ENCODE data around the gene HOGA1.

HOGA1 gene

DNA sequence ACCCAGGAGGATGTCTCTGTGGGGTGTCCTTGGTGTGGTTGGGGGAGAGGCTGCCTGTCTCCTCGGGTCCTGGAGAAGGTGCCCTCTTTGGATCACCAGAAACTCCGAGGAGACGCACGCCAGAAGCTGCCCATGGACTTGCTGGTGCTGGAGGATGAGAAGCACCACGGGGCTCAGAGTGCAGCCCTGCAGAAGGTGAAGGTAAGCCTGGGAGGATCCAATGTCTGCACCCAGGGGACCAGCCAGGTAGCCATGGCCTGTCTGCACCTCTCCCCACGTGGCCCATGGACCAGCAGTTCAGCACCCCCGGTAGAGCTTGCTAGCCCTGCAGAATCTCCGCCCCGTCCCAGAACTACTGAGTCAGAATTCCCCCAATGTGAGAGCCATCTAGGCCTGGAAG lies 6.5 kb upstream of the HOGA1 start:
- H3K4me3 ChIP-seq (ENCODE audit: low read length): no peak overlapping the region
- H3K36me3 ChIP-seq (ENCODE audit: insufficient read depth, low read length): no peaks in the 10 kb centered on the region
- H3K4me1 ChIP-seq (ENCODE audit: insufficient read depth, low read length): no peaks in the 10 kb centered on the region
- H3K27me3 ChIP-seq (ENCODE audit: insufficient read depth, low read length): peaks cover 3% of the 10 kb centered on the region
- H3K9me3 ChIP-seq (ENCODE audit: low read length): no peaks in the 10 kb centered on the region
- no peak overlapping the region for H2AFZ ChIP-seq (ENCODE audit: low read depth, low read length)

DNA sequence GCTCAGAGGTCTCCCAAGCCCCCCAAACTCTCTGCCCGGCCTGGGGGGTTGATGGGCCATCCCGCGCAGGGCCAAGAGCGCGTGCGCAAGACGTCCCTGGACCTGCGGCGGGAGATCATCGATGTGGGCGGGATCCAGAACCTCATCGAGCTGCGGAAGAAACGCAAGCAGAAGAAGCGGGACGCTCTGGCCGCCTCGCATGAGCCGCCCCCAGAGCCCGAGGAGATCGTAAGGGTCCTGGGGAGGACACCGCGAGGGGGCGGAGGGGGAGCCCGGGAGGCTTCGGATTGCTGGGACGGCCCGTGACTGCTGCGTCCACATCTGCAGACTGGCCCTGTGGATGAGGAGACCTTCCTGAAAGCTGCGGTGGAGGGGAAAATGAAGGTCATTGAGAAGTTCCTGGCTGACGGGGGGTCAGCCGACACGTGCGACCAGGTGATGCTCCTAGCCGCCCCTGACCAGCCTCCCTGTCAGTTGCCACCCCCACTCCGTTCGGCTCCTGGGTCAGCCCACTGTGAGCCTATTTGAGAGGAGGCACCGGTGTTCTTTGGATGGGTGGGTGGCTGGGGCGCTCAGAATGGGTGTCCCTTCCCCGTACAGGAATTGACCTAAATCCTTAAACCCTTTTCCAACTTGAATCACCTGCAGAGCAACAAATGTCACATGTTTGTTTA lies 5.9 kb upstream of the HOGA1 start:
- Histone ChIP-seq H3K4me3 (ENCODE audit: low read length) (no peak overlapping the region), H3K36me3 (ENCODE audit: insufficient read depth, low read length) (no peaks in the 10 kb centered on the region), H3K4me1 (ENCODE audit: insufficient read depth, low read length) (no peaks in the 10 kb centered on the region), H2AFZ (ENCODE audit: low read depth, low read length) (no peak overlapping the region), H3K27me3 (ENCODE audit: insufficient read depth, low read length) (peaks cover 3% of the 10 kb centered on the region), H3K9me3 (ENCODE audit: low read length) (no peaks in the 10 kb centered on the region)

DNA sequence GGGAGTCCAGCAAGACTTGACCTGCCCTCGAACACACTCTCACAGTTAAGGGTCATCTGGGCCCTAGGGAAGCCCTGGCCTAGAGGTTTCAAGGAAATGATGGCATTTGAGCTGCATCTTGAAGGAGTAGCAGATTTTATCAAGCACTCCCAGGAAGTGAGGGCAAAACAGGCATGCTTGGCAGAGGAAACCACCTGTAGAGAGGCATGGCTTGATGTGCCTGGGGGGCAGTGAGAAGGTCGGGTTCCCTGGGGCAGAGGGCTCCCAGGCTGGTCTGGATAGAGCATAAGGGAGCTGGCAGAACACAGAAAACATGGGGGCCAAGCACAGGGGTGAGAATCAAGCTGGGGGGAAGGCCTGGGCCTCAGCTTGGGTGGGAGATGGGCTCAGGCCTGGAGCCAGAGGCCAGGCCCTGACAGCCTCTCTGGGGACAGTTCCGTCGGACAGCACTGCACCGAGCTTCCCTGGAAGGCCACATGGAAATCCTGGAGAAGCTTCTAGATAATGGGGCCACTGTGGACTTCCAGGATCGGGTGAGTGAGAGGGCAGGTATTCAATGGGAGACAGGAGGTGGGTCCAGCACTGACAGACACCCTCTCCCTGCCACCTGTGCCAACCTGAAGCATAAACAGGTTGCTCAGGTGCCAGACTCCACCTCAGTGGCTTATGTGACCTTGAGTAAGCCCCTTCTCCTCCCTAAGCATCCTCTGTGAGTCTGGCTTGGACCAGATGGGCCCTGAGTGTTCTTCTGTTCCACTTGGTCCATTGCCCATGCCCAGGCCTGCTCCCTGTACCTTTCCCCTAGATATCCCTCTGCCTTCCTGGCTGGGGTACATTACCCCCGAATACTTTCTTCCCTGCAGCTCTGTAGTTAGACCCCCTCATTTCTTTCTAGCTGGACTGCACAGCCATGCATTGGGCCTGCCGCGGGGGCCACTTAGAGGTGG lies 3.5 kb upstream of the HOGA1 start:
- Histone ChIP-seq H3K9me3 (ENCODE audit: low read length) (no peaks in the 10 kb centered on the region), H3K4me3 (ENCODE audit: low read length) (no peak overlapping the region), H3K4me1 (ENCODE audit: insufficient read depth, low read length) (no peaks in the 10 kb centered on the region), H3K36me3 (ENCODE audit: insufficient read depth, low read length) (no peaks in the 10 kb centered on the region), H2AFZ (ENCODE audit: low read depth, low read length) (no peak overlapping the region), H3K27me3 (ENCODE audit: insufficient read depth, low read length) (peaks cover 3% of the 10 kb centered on the region)

DNA sequence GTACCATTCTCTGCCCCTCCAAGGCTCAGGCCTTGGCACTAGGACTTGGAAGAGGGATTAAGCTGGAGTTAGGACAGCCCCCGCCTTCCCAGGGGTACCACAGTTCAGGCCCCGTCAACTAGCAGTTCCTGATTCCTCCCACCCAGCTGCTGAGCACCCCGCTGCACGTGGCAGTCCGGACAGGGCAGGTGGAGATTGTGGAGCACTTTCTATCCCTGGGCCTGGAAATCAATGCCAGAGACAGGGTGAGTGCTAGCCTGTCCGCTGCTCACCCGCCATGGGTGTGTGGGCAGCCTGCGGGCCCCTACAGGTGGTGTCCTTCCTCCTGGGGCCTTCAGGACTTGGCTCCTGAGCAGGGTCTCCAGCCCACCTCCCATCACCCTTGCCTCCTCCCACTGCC lies 2.0 kb upstream of the HOGA1 start:
- Histone ChIP-seq H3K9me3 (ENCODE audit: low read length) (no peaks in the 10 kb centered on the region), H3K36me3 (ENCODE audit: insufficient read depth, low read length) (no peaks in the 10 kb centered on the region), H3K27me3 (ENCODE audit: insufficient read depth, low read length) (no peaks in the 10 kb centered on the region), H3K4me1 (ENCODE audit: insufficient read depth, low read length) (no peaks in the 10 kb centered on the region), H2AFZ (ENCODE audit: low read depth, low read length) (no peak overlapping the region), H3K4me3 (ENCODE audit: low read length) (no peak overlapping the region)

DNA sequence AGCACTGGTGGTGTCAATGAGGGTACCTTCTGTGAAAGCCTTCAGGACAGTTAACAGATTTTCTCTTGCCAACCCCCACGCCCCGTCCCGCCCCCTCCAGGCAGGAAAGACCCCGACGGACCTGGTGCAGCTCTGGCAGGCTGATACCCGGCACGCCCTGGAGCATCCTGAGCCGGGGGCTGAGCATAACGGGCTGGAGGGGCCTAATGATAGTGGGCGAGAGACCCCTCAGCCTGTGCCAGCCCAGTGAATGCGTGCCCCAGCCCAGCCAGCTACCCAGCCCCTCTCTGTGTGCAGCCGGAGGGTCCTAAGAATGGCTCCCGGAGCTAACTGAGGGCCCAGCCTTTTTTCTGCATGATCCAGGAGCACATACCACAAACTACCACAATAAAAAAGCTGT lies 713 bp upstream of the HOGA1 start:
- Histone ChIP-seq H3K4me1 (ENCODE audit: insufficient read depth, low read length) (no peaks in the 10 kb centered on the region), H3K9me3 (ENCODE audit: low read length) (no peaks in the 10 kb centered on the region), H3K27me3 (ENCODE audit: insufficient read depth, low read length) (no peaks in the 10 kb centered on the region), H2AFZ (ENCODE audit: low read depth, low read length) (no peak overlapping the region), H3K4me3 (ENCODE audit: low read length) (no peak overlapping the region), H3K36me3 (ENCODE audit: insufficient read depth, low read length) (no peaks in the 10 kb centered on the region)

DNA sequence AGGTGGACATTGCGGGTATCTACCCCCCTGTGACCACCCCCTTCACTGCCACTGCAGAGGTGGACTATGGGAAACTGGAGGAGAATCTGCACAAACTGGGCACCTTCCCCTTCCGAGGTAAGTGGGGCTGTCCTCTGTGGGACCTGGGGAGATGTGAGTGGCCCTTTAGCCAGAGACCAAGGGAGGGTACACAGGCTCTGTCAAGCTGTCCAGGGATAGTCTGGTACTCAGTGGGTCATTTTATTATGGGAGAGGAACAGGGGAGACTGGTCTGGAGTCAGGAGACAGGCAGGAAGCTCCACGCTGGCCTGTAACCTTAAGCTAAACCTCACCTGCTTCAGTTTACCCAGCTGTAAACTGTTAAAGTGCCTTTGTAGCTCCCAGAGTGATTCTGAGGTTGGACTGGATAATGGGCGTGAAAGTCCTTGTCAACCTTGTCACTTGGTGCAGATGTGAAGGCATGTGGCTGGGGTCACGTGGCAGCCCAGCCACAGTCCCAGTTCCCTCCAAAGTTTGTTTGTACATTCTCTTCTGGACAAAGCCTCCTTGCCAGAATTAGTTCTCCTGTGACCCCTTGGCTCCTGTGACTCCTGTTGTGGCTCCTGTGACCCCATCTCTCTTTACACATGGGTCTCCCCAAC lies 729 bp downstream of the HOGA1 start:
- Histone ChIP-seq H3K4me3 (ENCODE audit: low read length) (no peak overlapping the region), H3K4me1 (ENCODE audit: insufficient read depth, low read length) (no peaks in the 10 kb centered on the region), H3K9me3 (ENCODE audit: low read length) (no peaks in the 10 kb centered on the region), H3K27me3 (ENCODE audit: insufficient read depth, low read length) (no peaks in the 10 kb centered on the region), H3K36me3 (ENCODE audit: insufficient read depth, low read length) (no peaks in the 10 kb centered on the region), H2AFZ (ENCODE audit: low read depth, low read length) (no peak overlapping the region)

DNA sequence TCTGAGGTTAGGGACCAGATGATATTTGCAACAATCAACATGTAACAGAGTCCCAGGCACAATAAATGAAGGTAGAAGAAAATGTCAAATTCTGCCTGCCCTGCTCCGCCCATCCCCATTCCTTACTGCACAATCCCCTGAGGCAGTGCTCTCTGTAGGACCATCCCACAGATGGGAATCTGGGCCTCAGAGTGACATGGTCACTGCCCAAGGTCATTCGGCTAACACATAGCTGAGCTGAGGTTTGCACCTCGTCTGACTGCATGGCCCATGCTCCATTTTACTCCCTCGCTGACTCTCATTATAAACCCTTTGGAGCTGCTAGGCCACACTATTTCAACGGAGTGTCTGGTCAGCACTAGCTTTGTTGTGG lies 1.2 kb downstream of the HOGA1 start:
- Histone ChIP-seq H3K4me3 (ENCODE audit: low read length) (no peak overlapping the region), H3K36me3 (ENCODE audit: insufficient read depth, low read length) (no peaks in the 10 kb centered on the region), H3K9me3 (ENCODE audit: low read length) (no peaks in the 10 kb centered on the region), H3K4me1 (ENCODE audit: insufficient read depth, low read length) (no peaks in the 10 kb centered on the region), H3K27me3 (ENCODE audit: insufficient read depth, low read length) (no peaks in the 10 kb centered on the region), H2AFZ (ENCODE audit: low read depth, low read length) (no peak overlapping the region)

DNA sequence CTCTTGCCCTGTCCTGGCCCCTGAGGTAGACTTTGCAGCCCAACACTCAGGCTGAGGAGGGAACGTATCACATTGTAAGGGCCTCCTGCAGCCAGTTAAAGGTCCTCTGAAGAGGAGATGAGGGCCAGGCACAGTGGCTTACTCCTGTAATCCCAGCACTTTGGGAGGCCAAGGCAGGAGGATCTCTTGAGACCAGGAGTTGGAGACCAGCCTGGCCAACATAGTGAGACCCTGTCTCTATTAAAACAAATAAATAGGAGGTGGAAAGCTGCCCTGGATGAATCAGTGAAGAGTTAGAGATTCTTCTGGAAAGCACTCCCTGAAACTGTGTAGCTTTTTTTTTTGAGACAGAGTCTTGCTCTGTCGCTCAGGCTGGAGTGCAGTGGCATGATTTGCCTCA lies 3.0 kb downstream of the HOGA1 start:
- no peaks in the 10 kb centered on the region for H3K27me3 ChIP-seq (ENCODE audit: insufficient read depth, low read length)
- H3K9me3 ChIP-seq (ENCODE audit: low read length): no peaks in the 10 kb centered on the region
- H2AFZ ChIP-seq (ENCODE audit: low read depth, low read length): no peak overlapping the region
- no peaks in the 10 kb centered on the region for H3K4me1 ChIP-seq (ENCODE audit: insufficient read depth, low read length)
- H3K4me3 ChIP-seq (ENCODE audit: low read length): no peak overlapping the region
- no peaks in the 10 kb centered on the region for H3K36me3 ChIP-seq (ENCODE audit: insufficient read depth, low read length)

DNA sequence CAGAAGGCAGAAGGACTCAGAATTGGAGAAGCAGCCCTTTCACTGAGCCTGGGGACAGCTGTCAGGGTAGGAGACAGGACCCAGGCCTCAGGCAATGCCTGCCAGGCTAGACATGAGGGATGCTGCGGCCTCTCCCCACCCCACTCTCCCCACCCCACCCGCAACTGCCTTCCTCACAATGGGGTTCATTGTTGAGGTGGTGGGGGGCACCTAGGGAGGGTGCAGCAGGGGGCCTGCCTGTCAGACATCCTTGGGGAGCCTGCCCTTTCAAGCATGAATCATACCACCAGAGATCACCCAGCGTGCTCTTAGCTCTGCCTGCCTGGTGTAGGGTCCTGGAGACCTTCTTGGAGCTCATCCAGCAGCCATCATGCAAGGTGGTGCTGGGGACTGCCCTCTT lies 5.3 kb downstream of the HOGA1 start, which contains the start of gene C10orf62:
TSS of gene C10orf62 (plus strand) at position 243 of the 400 bp plus-strand sequence. CDS start 177 bp downstream, outside the sequence.
- no peak within 1 kb of the TSS for H3K4me3 ChIP-seq (ENCODE audit: low read length)
- H3K36me3 ChIP-seq (ENCODE audit: insufficient read depth, low read length): no peaks in the 10 kb centered on the region
- H3K27me3 ChIP-seq (ENCODE audit: insufficient read depth, low read length): no peaks in the 10 kb centered on the region
- H2AFZ ChIP-seq (ENCODE audit: low read depth, low read length): no peak within 1 kb of the TSS
- no peaks in the 10 kb centered on the region for H3K9me3 ChIP-seq (ENCODE audit: low read length)
- no peaks in the 10 kb centered on the region for H3K4me1 ChIP-seq (ENCODE audit: insufficient read depth, low read length)

DNA sequence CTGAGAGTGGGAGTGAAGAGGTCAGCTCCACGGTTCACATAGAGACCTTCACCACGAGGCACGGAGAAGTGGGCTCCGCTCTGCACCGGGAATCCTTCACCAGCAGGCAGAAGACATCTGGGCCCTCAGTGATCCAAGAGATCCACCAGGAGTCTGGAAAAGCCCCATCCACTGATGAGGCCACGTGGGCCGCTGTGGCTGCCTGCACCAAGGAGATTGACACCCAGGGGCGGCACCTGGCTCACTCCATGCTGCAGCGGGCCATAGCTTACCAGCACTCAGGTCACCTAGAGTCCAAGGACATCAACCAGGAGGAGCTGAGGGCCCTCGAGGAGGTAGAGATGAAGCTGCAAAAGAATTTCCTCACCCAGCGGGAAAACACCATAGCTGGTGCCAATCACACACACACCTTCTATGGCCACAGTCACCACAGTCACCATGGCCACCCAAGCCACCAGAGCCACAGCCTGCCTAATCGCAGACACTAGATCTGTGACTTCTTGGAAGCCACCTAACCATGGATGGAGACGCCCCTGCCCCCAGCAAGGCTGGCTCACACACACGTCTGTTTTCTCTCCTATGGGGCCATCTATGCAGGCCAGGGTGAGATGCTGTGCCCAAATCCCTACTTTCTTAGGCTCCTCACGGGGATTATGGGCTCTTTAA lies 6.0 kb downstream of the HOGA1 start:
- Histone ChIP-seq H3K4me3 (ENCODE audit: low read length) (no peak overlapping the region), H3K9me3 (ENCODE audit: low read length) (no peaks in the 10 kb centered on the region), H2AFZ (ENCODE audit: low read depth, low read length) (no peak overlapping the region), H3K36me3 (ENCODE audit: insufficient read depth, low read length) (no peaks in the 10 kb centered on the region), H3K4me1 (ENCODE audit: insufficient read depth, low read length) (no peaks in the 10 kb centered on the region), H3K27me3 (ENCODE audit: insufficient read depth, low read length) (no peaks in the 10 kb centered on the region)

DNA sequence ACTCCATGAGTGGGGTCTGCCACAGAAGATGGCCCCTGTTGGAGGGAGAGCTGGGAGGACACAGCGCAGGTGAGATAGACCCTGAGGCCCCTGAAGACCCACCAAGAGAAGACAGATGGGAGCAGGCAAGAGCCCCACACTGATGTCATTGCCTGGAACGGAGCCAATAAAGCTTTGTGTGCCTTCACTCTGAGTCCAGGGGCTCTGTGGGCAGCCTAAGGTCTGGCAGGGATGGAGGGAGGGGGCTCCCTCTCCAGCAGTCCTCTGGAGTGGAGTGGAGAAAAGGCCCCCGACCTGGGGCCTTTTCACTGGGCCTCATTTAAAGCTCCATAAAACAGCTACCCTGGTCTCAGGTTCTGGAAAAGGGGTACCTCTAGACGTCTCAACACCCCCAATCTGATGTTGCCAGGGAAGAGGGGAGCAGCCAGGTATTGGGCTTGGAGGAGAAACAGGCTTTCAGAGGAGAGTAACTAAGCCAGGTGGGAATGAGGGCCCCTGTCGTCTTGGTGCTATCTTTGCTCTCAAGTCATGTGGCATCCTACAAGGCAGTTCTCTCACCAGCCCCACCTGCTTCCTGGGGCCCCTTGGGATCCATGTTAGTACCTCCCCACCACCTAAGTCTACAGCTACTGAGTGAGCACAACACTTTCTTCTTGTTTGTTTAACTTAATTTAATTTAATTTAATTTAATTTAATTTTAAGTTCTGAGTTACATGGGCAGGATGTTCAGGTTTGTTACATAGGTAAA lies 6.7 kb downstream of the HOGA1 start:
- H3K4me3 ChIP-seq (ENCODE audit: low read length): no peak overlapping the region
- H3K36me3 ChIP-seq (ENCODE audit: insufficient read depth, low read length): no peaks in the 10 kb centered on the region

DNA sequence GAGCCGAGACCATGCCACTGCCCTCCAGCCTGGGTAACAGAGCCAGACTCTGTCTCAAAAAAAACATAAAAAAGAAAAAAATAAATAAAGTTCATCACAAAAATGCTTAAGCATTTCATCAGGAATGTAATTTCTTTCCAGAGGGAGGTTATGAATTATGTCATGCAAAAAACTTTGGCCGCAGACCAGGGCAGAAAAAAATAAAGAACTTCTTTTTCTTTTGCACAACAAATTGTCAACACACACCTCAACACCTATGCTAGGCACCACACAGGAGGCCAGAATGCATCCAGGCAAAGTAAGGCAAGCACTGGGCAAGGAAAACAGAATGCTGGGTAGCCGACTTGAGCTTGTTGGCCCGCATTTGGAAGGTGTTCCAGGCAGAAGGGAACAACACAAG lies 9.2 kb downstream of the HOGA1 start:
- no peaks in the 10 kb centered on the region for H3K36me3 ChIP-seq (ENCODE audit: insufficient read depth, low read length)
- H3K4me3 ChIP-seq (ENCODE audit: low read length): no peak overlapping the region
- H3K27me3 ChIP-seq (ENCODE audit: insufficient read depth, low read length): no peaks in the 10 kb centered on the region

More for the DNA sequence above, 6.7 kb downstream of the HOGA1 start:
- no peaks in the 10 kb centered on the region for H3K27me3 ChIP-seq (ENCODE audit: insufficient read depth, low read length)
- H2AFZ ChIP-seq (ENCODE audit: low read depth, low read length): no peak overlapping the region
- no peaks in the 10 kb centered on the region for H3K9me3 ChIP-seq (ENCODE audit: low read length)
- peaks cover under 1% of the 10 kb centered on the region for H3K4me1 ChIP-seq (ENCODE audit: insufficient read depth, low read length)

More for the DNA sequence above, 9.2 kb downstream of the HOGA1 start:
- Histone ChIP-seq H3K9me3 (ENCODE audit: low read length) (no peaks in the 10 kb centered on the region), H3K4me1 (ENCODE audit: insufficient read depth, low read length) (peaks cover 5% of the 10 kb centered on the region), H2AFZ (ENCODE audit: low read depth, low read length) (no peak overlapping the region)

All from neuron (in vitro differentiated cells).